BJ (cell line): Measurements from ENCODE around the gene RNF141. TPM values are rescaled to one million over a fixed set of nuclear protein-coding genes. Genes with fewer than 3 reads are reported as not detected.

Source experiments
- CTCF ChIA-PET: fragments of 350-600 bp; formaldehyde crosslinking; extraction: SDS; loops from one replicate; lab custom pipeline; 2021; ENCODE audit warnings: antibody characterized with exemption, inconsistent platforms; lab: Yijun Ruan, JAX
- POLR2A ChIA-PET: fragments of 300-600 bp; sonication (Branson Sonifier 250); formaldehyde crosslinking; extraction: SDS; loops from one replicate; lab custom pipeline; 2021; ENCODE audit warnings: antibody characterized with exemption; lab: Charles Lee
- DNase-seq: peaks from one replicate; pipeline ENCODE4 v3.0.0-alpha.2; 2011; ENCODE audit warnings: low read depth
- H3K27me3 ChIP-seq: 2 replicates; pipeline ENCODE4 v1.6.0; 2011; ENCODE audit warnings: low read length; ENCODE audit not compliant: control insufficient read depth, insufficient read depth
- H3K36me3 ChIP-seq: 2 replicates; pipeline ENCODE4 v1.5.1; 2011; ENCODE audit warnings: low read length; ENCODE audit not compliant: control insufficient read depth, insufficient read depth
- H3K4me3 ChIP-seq: 2 replicates; pipeline ENCODE4 v1.5.1; 2011; ENCODE audit warnings: low read depth, mild to moderate bottlenecking, control low read depth, low read length
- CTCF ChIP-seq: IDR thresholded peaks from 2 replicates; pipeline ENCODE4 v1.5.1; 2011; ENCODE audit warnings: low read depth, mild to moderate bottlenecking, control low read depth, inconsistent platforms, low read length, moderate library complexity; ENCODE audit not compliant: insufficient read depth
- polyA plus RNA-seq: library from polyadenylated mRNA; depleted of rRNA; stranded (reverse); fragments of >200 nt; gene quantifications from 2 replicates; pipeline ENCODE4 v1.2.3, GENCODE V29; 2011

The RNF141 gene
- polyA plus RNA-seq, 1 experiment = 12.1 TPM

DNA sequence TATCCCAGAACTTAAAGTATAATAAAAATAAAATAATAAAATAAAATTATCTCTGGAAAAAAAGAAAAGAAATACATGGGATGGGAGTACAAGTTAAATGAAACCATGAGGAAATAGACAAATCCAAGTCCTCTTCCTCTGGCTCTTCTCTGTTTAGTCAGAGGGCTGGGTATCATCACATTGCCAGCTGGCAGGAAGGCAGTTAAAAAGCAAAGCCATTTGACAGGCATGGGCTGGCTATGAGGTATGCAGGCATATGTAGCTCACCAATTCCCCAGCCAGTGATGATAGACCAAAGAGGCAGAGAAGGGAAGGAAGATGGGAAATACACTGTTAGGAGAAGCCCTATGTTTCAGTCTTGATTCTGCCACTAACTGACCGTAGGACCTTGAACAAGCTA lies 21.0 kb upstream of the RNF141 start:
- no peak for DNase-seq
- no peak for TF ChIP-seq CTCF
- Histone ChIP-seq H3K36me3 (no peaks in the 10 kb centered on the region), H3K27me3 (no peaks in the 10 kb centered on the region), H3K4me3 (no peak overlapping the region)
- ChIA-PET POLR2A (no interaction called here), CTCF (no interaction called here)

- POLR2A ChIA-PET = no interaction called here
- TF ChIP-seq CTCF = no peak
- CTCF ChIA-PET = no interaction called here
- no peaks in the 10 kb centered on the region for H3K27me3 ChIP-seq
- DNase-seq = no peak
- no peak overlapping the region for H3K4me3 ChIP-seq
- no peaks in the 10 kb centered on the region for H3K36me3 ChIP-seq
Measured at GRCh38 chr11:10561043-10561818, 20.2 kb upstream of the RNF141 start.

GRCh38 chr11:10558288-10558687 lies 17.3 kb upstream of the RNF141 start:
- ChIA-PET CTCF (interaction anchor here (0.8 to 1.7 kb wide), 2 partner anchors 9 to 17 kb away, joined by 4 to 12 read pairs; partner anchors contain the start of gene RNF141), POLR2A (no interaction called here)
- no peak for TF ChIP-seq CTCF
- Histone ChIP-seq H3K27me3 (no peaks in the 10 kb centered on the region), H3K4me3 (no peak overlapping the region), H3K36me3 (no peaks in the 10 kb centered on the region)
- no peak for DNase-seq

- no peak for TF ChIP-seq CTCF
- Histone ChIP-seq H3K36me3 (no peaks in the 10 kb centered on the region), H3K27me3 (no peaks in the 10 kb centered on the region), H3K4me3 (no peak overlapping the region)
- no peak for DNase-seq
- ChIA-PET POLR2A (no interaction called here), CTCF (interaction anchor here (0.9 to 1.4 kb wide), 3 partner anchors 9 to 38 kb away, joined by 3 to 5 read pairs (median 4); partner anchors contain the start of gene RNF141)
Measured at GRCh38 chr11:10556590-10556989, 15.6 kb upstream of the RNF141 start.

- DNase-seq = no peak
- ChIA-PET POLR2A (interaction anchor here (0.5 kb wide), 1 partner anchor 247 kb away, joined by 8 read pairs; the partner anchor contains the start of gene ADM), CTCF (interaction anchor here (0.8 to 2.6 kb wide), 3 partner anchors 11 to 178 kb away, joined by 3 to 12 read pairs (median 3); partner anchors contain the start of gene RNF141)
- H3K4me3 ChIP-seq = no peak overlapping the region
- TF ChIP-seq CTCF = no peak
- no peaks in the 10 kb centered on the region for H3K27me3 ChIP-seq
- H3K36me3 ChIP-seq = no peaks in the 10 kb centered on the region
Measured at GRCh38 chr11:10551845-10552352, 10.9 kb upstream of the RNF141 start.
